GM23338 (cell line): ENCODE results near the gene NSG2. TPM values are rescaled to one million over a fixed set of nuclear protein-coding genes. Genes with fewer than 3 reads are reported as not detected.

Source experiments
- ATAC-seq: fragments of 200-7000 bp; cut with Tn5 transposase; 3 replicates; pipeline ENCODE4 v1.9.1; 2020
- DNase-seq: peaks from one replicate; pipeline ENCODE4 v3.0.0-alpha.2; 2015; ENCODE audit warnings: low spot score
- H2AFZ ChIP-seq: fragments of 200-600 bp; sonication (generic); 2 replicates; pipeline ENCODE4 v1.8.0; 2016; ENCODE audit warnings: antibody characterized with exemption, mild to moderate bottlenecking, moderate library complexity
- H3F3A ChIP-seq: fragments of 200-600 bp; sonication (generic); replicated peaks from 2 replicates; pipeline ENCODE4 v1.8.0; 2017; ENCODE audit warnings: antibody characterized with exemption, mixed run types, low read depth
- H3K27ac ChIP-seq: fragments of 200-600 bp; sonication (generic); 2 replicates; pipeline ENCODE4 v1.6.1; 2016; ENCODE audit warnings: low read depth
- H3K27me3 ChIP-seq: fragments of 200-600 bp; sonication (generic); 2 replicates; pipeline ENCODE4 v1.8.0; 2016; ENCODE audit warnings: mild to moderate bottlenecking, mixed run types, moderate library complexity; ENCODE audit not compliant: insufficient read depth
- H3K36me3 ChIP-seq: fragments of 200-600 bp; sonication (generic); 2 replicates; pipeline ENCODE4 v1.8.0; 2016; ENCODE audit warnings: mild to moderate bottlenecking; ENCODE audit not compliant: insufficient read depth
- H3K4me1 ChIP-seq: fragments of 200-600 bp; sonication (generic); 2 replicates; pipeline ENCODE4 v1.8.0; 2016; ENCODE audit warnings: mild to moderate bottlenecking, moderate library complexity; ENCODE audit not compliant: insufficient read depth
- H3K4me2 ChIP-seq: fragments of 200-600 bp; sonication (generic); 2 replicates; pipeline ENCODE4 v1.7.1; 2017; ENCODE audit warnings: mixed run types
- H3K4me3 ChIP-seq: fragments of 200-600 bp; sonication (generic); 2 replicates; pipeline ENCODE4 v1.6.1; 2016; ENCODE audit warnings: mixed run types
- H3K79me2 ChIP-seq: fragments of 200-600 bp; sonication (generic); replicated peaks from 2 replicates; pipeline ENCODE4 v1.8.0; 2017; ENCODE audit warnings: mild to moderate bottlenecking; ENCODE audit not compliant: insufficient read depth
- H3K9me2 ChIP-seq: fragments of 200-600 bp; sonication (generic); 2 replicates; pipeline ENCODE4 v1.8.0; 2017; ENCODE audit not compliant: insufficient read depth
- H4K20me1 ChIP-seq: fragments of 200-600 bp; sonication (generic); replicated peaks from 2 replicates; pipeline ENCODE4 v1.8.0; 2017; ENCODE audit warnings: mild to moderate bottlenecking; ENCODE audit not compliant: insufficient read depth
- H3K27ac Mint-ChIP-seq: 2 replicates; pipeline ENCODE4 v1.8.0; 2020; ENCODE audit warnings: inconsistent platforms, mild to moderate bottlenecking, moderate library complexity, mixed read lengths
- H3K27me3 Mint-ChIP-seq: 3 replicates; pipeline ENCODE4 v1.8.0; 2022; ENCODE audit warnings: low read depth, mild to moderate bottlenecking, moderate library complexity, mixed read lengths, inconsistent platforms; ENCODE audit not compliant: insufficient read depth, poor library complexity
- H3K36me3 Mint-ChIP-seq: 3 replicates; pipeline ENCODE4 v1.8.0; 2021; ENCODE audit warnings: low read depth, mild to moderate bottlenecking, inconsistent platforms, moderate library complexity, mixed read lengths
- H3K4me1 Mint-ChIP-seq: 3 replicates; pipeline ENCODE4 v1.8.0; 2020; ENCODE audit warnings: mild to moderate bottlenecking, inconsistent platforms, mixed read lengths
- H3K4me3 Mint-ChIP-seq: 3 replicates; pipeline ENCODE4 v1.8.0; 2021; ENCODE audit warnings: moderate library complexity, mild to moderate bottlenecking, inconsistent platforms, mixed read lengths
- H3K9me3 Mint-ChIP-seq: 3 replicates; pipeline ENCODE4 v1.8.0; 2020; ENCODE audit warnings: moderate library complexity, mild to moderate bottlenecking, inconsistent platforms, mixed read lengths
- CREB1 ChIP-seq: fragments of 250-450 bp; sonication (Bioruptor Pico); IDR thresholded peaks from 2 replicates; pipeline ENCODE4 v1.5.0; 2020; ENCODE audit warnings: low read depth, mild to moderate bottlenecking, moderate library complexity
- EZH2 ChIP-seq: fragments of 200-600 bp; sonication (generic); IDR thresholded peaks from one replicate; pipeline ENCODE4 v1.8.0; 2017; ENCODE audit warnings: antibody characterized with exemption, mild to moderate bottlenecking, low read depth; ENCODE audit not compliant: unreplicated experiment
- JUNB ChIP-seq: IDR thresholded peaks from one replicate; pipeline ENCODE4 v1.6.1; 2016; ENCODE audit warnings: antibody characterized with exemption; ENCODE audit not compliant: unreplicated experiment
- NANOG ChIP-seq: IDR thresholded peaks from 2 replicates; pipeline ENCODE4 v1.6.1; 2016; ENCODE audit warnings: antibody characterized with exemption, borderline replicate concordance
- ZNF114 ChIP-seq: fragments of 250-450 bp; sonication (Bioruptor Pico); IDR thresholded peaks from 2 replicates; pipeline ENCODE4 v1.5.0; 2020; ENCODE audit warnings: mild to moderate bottlenecking, moderate library complexity
- ZNF331 ChIP-seq: fragments of 250-450 bp; sonication (Bioruptor Pico); IDR thresholded peaks from 2 replicates; pipeline ENCODE4 v1.5.0; 2020; ENCODE audit warnings: low read depth, mild to moderate bottlenecking, moderate library complexity
- polyA plus RNA-seq: library from polyadenylated mRNA; unstranded; fragments of >200 nt; fragmentation: Nextera tagmentation; extraction: Ambion mirVana; gene quantifications from 2 replicates; pipeline ENCODE4 v1.2.1, GENCODE V29; 2016
- total RNA-seq: library from RNA; depleted of rRNA; stranded (reverse); fragments of >200 nt; shearing (Covaris generic); gene quantifications from 2 replicates; pipeline ENCODE4 v1.2.3, GENCODE V29; 2014
- TF ChIP-seq, protein P1 (sequence below): IDR thresholded peaks from one replicate; pipeline ENCODE4 v1.6.1; 2018; ENCODE audit warnings: antibody characterized with exemption; ENCODE audit not compliant: unreplicated experiment
- TF ChIP-seq, protein P2 (sequence below): fragments of 250-450 bp; sonication (Bioruptor Pico); IDR thresholded peaks from 2 replicates; pipeline ENCODE4 v1.5.0; 2020; ENCODE audit warnings: mild to moderate bottlenecking, moderate library complexity

NSG2 gene
- total and polyA plus RNA-seq, 2 experiments from 2014 or later = 0.16 TPM; not detected in 1

DNA sequence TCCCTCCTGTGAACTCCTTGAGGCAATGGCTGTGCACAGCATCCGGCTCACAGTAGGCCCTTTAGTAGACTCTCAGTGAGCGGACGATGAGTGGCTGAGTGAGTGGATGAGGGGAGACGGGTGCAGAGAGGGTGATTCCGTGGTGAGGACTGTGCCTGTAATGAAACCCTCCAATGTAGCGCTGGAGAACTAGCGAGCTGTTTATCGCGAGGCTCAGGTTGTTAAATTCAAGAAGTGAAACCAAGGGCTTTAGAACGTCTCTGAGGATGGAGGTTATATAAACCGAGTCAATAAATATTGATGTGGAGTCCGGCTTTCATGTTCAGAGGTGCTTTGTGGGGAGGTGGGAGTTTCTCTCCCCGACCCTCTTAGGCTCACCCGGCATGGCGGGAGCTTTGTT lies 53.2 kb downstream of the NSG2 start:
- no peaks in the 10 kb centered on the region for H3K9me3 Mint-ChIP-seq
- no peaks in the 10 kb centered on the region for H3K27me3 Mint-ChIP-seq
- ATAC-seq = no peak
- Histone ChIP-seq H3K9me2 (no peaks in the 10 kb centered on the region), H3K4me3 (no peak overlapping the region), H3K27me3 (no peaks in the 10 kb centered on the region), H3K79me2 (no peaks in the 10 kb centered on the region), H3F3A (no peaks in the 10 kb centered on the region), H3K4me1 (no peaks in the 10 kb centered on the region), H3K27ac (no peak overlapping the region), H4K20me1 (no peaks in the 10 kb centered on the region), H2AFZ (no peak overlapping the region), H3K36me3 (no peaks in the 10 kb centered on the region), H3K4me2 (no peak overlapping the region)
- no peak overlapping the region for H3K27ac Mint-ChIP-seq
- TF ChIP-seq JUNB (no peak), ZNF331 (CRISPR knock-in tag) (no peak)
- TF ChIP-seq, protein P1, sequence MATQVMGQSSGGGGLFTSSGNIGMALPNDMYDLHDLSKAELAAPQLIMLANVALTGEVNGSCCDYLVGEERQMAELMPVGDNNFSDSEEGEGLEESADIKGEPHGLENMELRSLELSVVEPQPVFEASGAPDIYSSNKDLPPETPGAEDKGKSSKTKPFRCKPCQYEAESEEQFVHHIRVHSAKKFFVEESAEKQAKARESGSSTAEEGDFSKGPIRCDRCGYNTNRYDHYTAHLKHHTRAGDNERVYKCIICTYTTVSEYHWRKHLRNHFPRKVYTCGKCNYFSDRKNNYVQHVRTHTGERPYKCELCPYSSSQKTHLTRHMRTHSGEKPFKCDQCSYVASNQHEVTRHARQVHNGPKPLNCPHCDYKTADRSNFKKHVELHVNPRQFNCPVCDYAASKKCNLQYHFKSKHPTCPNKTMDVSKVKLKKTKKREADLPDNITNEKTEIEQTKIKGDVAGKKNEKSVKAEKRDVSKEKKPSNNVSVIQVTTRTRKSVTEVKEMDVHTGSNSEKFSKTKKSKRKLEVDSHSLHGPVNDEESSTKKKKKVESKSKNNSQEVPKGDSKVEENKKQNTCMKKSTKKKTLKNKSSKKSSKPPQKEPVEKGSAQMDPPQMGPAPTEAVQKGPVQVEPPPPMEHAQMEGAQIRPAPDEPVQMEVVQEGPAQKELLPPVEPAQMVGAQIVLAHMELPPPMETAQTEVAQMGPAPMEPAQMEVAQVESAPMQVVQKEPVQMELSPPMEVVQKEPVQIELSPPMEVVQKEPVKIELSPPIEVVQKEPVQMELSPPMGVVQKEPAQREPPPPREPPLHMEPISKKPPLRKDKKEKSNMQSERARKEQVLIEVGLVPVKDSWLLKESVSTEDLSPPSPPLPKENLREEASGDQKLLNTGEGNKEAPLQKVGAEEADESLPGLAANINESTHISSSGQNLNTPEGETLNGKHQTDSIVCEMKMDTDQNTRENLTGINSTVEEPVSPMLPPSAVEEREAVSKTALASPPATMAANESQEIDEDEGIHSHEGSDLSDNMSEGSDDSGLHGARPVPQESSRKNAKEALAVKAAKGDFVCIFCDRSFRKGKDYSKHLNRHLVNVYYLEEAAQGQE = no peak
- no peaks in the 10 kb centered on the region for H3K36me3 Mint-ChIP-seq
- DNase-seq = no peak
- no peak overlapping the region for H3K4me3 Mint-ChIP-seq
- H3K4me1 Mint-ChIP-seq = no peaks in the 10 kb centered on the region; the same call in 2 of the 3 replicates

DNA sequence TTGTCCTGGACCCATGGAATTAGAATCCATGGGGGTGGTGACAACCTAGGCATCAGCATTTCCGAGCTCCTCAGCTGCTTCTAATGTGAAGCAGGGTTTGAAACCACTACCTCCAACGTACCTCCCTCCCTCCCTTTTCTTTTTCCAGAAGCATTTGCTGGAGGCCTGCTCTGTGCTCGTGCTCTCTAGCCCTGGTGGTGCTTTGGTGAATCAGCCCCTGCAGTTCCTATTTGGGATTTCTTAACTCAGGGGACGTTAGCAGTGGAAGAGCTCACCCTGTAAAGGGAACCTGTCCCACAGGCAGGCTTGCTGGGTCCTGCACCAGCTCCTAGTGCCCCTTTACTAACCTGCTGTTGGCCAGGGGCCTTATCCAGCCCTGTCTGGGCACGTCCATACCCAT lies 55.0 kb downstream of the NSG2 start:
- no peak for TF ChIP-seq CREB1 (CRISPR knock-in tag)
- TF ChIP-seq ZNF114 (CRISPR knock-in tag) = no peak
- TF ChIP-seq NANOG = no peak
- TF ChIP-seq, protein P2, sequence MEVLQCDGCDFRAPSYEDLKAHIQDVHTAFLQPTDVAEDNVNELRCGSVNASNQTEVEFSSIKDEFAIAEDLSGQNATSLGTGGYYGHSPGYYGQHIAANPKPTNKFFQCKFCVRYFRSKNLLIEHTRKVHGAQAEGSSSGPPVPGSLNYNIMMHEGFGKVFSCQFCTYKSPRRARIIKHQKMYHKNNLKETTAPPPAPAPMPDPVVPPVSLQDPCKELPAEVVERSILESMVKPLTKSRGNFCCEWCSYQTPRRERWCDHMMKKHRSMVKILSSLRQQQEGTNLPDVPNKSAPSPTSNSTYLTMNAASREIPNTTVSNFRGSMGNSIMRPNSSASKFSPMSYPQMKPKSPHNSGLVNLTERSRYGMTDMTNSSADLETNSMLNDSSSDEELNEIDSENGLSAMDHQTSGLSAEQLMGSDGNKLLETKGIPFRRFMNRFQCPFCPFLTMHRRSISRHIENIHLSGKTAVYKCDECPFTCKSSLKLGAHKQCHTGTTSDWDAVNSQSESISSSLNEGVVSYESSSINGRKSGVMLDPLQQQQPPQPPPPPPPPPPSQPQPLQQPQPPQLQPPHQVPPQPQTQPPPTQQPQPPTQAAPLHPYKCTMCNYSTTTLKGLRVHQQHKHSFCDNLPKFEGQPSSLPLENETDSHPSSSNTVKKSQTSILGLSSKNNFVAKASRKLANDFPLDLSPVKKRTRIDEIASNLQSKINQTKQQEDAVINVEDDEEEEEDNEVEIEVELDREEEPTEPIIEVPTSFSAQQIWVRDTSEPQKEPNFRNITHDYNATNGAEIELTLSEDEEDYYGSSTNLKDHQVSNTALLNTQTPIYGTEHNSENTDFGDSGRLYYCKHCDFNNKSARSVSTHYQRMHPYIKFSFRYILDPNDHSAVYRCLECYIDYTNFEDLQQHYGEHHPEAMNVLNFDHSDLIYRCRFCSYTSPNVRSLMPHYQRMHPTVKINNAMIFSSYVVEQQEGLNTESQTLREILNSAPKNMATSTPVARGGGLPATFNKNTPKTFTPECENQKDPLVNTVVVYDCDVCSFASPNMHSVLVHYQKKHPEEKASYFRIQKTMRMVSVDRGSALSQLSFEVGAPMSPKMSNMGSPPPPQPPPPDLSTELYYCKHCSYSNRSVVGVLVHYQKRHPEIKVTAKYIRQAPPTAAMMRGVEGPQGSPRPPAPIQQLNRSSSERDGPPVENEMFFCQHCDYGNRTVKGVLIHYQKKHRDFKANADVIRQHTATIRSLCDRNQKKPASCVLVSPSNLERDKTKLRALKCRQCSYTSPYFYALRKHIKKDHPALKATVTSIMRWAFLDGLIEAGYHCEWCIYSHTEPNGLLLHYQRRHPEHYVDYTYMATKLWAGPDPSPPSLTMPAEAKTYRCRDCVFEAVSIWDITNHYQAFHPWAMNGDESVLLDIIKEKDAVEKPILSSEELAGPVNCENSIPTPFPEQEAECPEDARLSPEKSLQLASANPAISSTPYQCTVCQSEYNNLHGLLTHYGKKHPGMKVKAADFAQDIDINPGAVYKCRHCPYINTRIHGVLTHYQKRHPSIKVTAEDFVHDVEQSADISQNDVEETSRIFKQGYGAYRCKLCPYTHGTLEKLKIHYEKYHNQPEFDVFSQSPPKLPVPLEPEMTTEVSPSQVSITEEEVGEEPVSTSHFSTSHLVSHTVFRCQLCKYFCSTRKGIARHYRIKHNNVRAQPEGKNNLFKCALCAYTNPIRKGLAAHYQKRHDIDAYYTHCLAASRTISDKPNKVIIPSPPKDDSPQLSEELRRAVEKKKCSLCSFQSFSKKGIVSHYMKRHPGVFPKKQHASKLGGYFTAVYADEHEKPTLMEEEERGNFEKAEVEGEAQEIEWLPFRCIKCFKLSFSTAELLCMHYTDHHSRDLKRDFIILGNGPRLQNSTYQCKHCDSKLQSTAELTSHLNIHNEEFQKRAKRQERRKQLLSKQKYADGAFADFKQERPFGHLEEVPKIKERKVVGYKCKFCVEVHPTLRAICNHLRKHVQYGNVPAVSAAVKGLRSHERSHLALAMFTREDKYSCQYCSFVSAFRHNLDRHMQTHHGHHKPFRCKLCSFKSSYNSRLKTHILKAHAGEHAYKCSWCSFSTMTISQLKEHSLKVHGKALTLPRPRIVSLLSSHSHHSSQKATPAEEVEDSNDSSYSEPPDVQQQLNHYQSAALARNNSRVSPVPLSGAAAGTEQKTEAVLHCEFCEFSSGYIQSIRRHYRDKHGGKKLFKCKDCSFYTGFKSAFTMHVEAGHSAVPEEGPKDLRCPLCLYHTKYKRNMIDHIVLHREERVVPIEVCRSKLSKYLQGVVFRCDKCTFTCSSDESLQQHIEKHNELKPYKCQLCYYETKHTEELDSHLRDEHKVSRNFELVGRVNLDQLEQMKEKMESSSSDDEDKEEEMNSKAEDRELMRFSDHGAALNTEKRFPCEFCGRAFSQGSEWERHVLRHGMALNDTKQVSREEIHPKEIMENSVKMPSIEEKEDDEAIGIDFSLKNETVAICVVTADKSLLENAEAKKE (CRISPR knock-in tag) = no peak
- no peak for TF ChIP-seq EZH2
- Histone ChIP-seq H4K20me1 (no peaks in the 10 kb centered on the region), H3K27ac (no peak overlapping the region), H3K4me1 (no peaks in the 10 kb centered on the region), H3K27me3 (no peaks in the 10 kb centered on the region), H3K9me2 (peaks cover 4% of the 10 kb centered on the region; the same call in 1 of the 2 replicates), H3K4me2 (no peak overlapping the region), H3K4me3 (no peak overlapping the region), H2AFZ (no peak overlapping the region), H3K36me3 (no peaks in the 10 kb centered on the region), H3K79me2 (no peaks in the 10 kb centered on the region), H3F3A (no peaks in the 10 kb centered on the region)
- Mint-ChIP-seq H3K27ac (no peak overlapping the region), H3K9me3 (no peaks in the 10 kb centered on the region), H3K27me3 (no peaks in the 10 kb centered on the region), H3K4me1 (no peaks in the 10 kb centered on the region; the same call in 2 of the 3 replicates), H3K4me3 (no peak overlapping the region), H3K36me3 (no peaks in the 10 kb centered on the region)
- peak; percentile 83 for ATAC-seq
- DNase-seq = peak; percentile 31
